Neural progenitor cell (in vitro differentiated cells): Measurements from ENCODE around the gene CCDC142.

ENCODE experiments used
- EZH2phosphoT487 ChIP-seq: fragments of 200-600 bp; sonication (generic); IDR thresholded peaks from 2 replicates; pipeline ENCODE4 v1.6.1; 2017; ENCODE audit warnings: antibody characterized with exemption
- TF ChIP-seq, protein P1 (sequence below): fragments of 200-600 bp; sonication (generic); IDR thresholded peaks from 2 replicates; pipeline ENCODE4 v1.5.1; 2017; ENCODE audit warnings: antibody characterized with exemption, mild to moderate bottlenecking

- TF ChIP-seq, protein P1, sequence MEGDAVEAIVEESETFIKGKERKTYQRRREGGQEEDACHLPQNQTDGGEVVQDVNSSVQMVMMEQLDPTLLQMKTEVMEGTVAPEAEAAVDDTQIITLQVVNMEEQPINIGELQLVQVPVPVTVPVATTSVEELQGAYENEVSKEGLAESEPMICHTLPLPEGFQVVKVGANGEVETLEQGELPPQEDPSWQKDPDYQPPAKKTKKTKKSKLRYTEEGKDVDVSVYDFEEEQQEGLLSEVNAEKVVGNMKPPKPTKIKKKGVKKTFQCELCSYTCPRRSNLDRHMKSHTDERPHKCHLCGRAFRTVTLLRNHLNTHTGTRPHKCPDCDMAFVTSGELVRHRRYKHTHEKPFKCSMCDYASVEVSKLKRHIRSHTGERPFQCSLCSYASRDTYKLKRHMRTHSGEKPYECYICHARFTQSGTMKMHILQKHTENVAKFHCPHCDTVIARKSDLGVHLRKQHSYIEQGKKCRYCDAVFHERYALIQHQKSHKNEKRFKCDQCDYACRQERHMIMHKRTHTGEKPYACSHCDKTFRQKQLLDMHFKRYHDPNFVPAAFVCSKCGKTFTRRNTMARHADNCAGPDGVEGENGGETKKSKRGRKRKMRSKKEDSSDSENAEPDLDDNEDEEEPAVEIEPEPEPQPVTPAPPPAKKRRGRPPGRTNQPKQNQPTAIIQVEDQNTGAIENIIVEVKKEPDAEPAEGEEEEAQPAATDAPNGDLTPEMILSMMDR = no peak
- TF ChIP-seq EZH2phosphoT487 = no peak
Observed at GRCh38 chr2:74472945-74473258, 9.9 kb downstream of the CCDC142 start.
